ENCODE data around the gene ZSWIM8. TPM values are rescaled to one million over a fixed set of nuclear protein-coding genes. Genes with fewer than 3 reads are reported as not detected.

ZSWIM8 gene
- total and polyA plus RNA-seq, 2 donors (not counting 1 experiment from before 2014, with no cell fraction given), result 110 to 147 TPM

DNA sequence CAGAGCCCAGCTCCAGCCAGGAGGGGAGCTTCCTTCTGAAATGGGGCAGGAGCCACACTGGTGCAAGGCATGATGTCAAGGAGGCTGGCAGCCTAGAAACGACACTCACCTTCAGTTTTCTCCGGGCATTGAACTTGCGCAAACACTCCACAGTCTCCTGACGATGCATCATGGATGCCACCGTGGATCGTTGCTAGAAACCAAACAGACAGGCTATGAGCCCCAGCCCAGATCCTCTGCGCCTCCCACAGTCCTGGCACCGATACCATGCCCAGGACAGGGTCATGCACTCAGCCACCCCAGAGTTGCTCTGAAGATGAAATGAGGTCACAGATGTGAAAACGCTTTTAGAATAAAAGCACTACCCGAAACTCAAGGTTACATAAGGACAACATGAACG, 56.9 kb downstream of the ZSWIM8 start:
- no peaks in the 10 kb centered on the region for H3K4me1 Mint-ChIP-seq
- Histone ChIP-seq H3K4me1 (ENCODE audit: control insufficient read depth in 2 of 2, insufficient read depth in 2 of 2, low read length in 2 of 2) (no peaks in the 10 kb centered on the region), H3K27me3 (replicated peaks in 1 of 4; ENCODE audit: control extremely low read depth in 1 of 4, control insufficient read depth in 3 of 4, insufficient read depth in 4 of 4, low read length in 3 of 4) (no peaks in the 10 kb centered on the region), H2AFZ (ENCODE audit: insufficient read depth, low read depth, low read length, poor library complexity, severe bottlenecking) (no peak overlapping the region), H3K4me3 (ENCODE audit: control extremely low read depth in 1 of 5, extremely low read depth in 1 of 5, insufficient read depth in 1 of 5, low read depth in 2 of 5, low read length in 4 of 5) (no peak overlapping the region), H3K4me2 (replicated peaks; ENCODE audit: low read depth, low read length, poor library complexity, severe bottlenecking) (no peak overlapping the region), H3K36me3 (replicated peaks in 1 of 2; ENCODE audit: control extremely low read depth in 1 of 2, control insufficient read depth in 1 of 2, extremely low read depth in 1 of 2, insufficient read depth in 2 of 2, low read length in 1 of 2) (peaks cover 10 to 55% of the 10 kb centered on the region in 2 experiments), H3K9ac (ENCODE audit: low read length) (no peak overlapping the region), H4K20me1 (ENCODE audit: control insufficient read depth, insufficient read depth, low read length, poor library complexity, severe bottlenecking) (no peaks in the 10 kb centered on the region), H3K9me3 (ENCODE audit: control extremely low read depth in 1 of 3, control insufficient read depth in 2 of 3, insufficient read depth in 1 of 3, low read length in 2 of 3) (no peaks in the 10 kb centered on the region), H3K27ac (ENCODE audit: low read length in 2 of 2) (no peak overlapping the region), H3K79me2 (ENCODE audit: control insufficient read depth, insufficient read depth, low read length) (no peaks in the 10 kb centered on the region)
- POLR2A ChIA-PET, result no interaction called here
- H3K27ac Mint-ChIP-seq, result no peak overlapping the region
- intact Hi-C loops (cut with micrococcal nuclease), result no loop called here
- TF ChIP-seq, protein P1, sequence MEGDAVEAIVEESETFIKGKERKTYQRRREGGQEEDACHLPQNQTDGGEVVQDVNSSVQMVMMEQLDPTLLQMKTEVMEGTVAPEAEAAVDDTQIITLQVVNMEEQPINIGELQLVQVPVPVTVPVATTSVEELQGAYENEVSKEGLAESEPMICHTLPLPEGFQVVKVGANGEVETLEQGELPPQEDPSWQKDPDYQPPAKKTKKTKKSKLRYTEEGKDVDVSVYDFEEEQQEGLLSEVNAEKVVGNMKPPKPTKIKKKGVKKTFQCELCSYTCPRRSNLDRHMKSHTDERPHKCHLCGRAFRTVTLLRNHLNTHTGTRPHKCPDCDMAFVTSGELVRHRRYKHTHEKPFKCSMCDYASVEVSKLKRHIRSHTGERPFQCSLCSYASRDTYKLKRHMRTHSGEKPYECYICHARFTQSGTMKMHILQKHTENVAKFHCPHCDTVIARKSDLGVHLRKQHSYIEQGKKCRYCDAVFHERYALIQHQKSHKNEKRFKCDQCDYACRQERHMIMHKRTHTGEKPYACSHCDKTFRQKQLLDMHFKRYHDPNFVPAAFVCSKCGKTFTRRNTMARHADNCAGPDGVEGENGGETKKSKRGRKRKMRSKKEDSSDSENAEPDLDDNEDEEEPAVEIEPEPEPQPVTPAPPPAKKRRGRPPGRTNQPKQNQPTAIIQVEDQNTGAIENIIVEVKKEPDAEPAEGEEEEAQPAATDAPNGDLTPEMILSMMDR (IDR thresholded peaks at IDR 0.05), result no peak
- TF ChIP-seq EZH2 (IDR thresholded peaks at IDR 0.05; ENCODE audit: borderline replicate concordance, insufficient read depth, low read depth, low read length, poor library complexity, severe bottlenecking), result no peak
- H3K4me3 Mint-ChIP-seq, result no peak overlapping the region
- no peaks in the 10 kb centered on the region for H3K27me3 Mint-ChIP-seq
- DNase-seq, result no peak
- ATAC-seq (ENCODE audit: low read depth), result no peak
- CTCF ChIA-PET, result interaction anchor here (19.4 kb wide), 1 partner anchor 39 kb away, joined by 498 read pairs; the partner anchor contains the start of gene CAMK2G
- no peaks in the 10 kb centered on the region for H3K9me3 Mint-ChIP-seq (ENCODE audit: insufficient read depth)
- WGBS (ENCODE audit: insufficient coverage), result 97% methylated on average over 11 of the region's 11 CpGs

DNA sequence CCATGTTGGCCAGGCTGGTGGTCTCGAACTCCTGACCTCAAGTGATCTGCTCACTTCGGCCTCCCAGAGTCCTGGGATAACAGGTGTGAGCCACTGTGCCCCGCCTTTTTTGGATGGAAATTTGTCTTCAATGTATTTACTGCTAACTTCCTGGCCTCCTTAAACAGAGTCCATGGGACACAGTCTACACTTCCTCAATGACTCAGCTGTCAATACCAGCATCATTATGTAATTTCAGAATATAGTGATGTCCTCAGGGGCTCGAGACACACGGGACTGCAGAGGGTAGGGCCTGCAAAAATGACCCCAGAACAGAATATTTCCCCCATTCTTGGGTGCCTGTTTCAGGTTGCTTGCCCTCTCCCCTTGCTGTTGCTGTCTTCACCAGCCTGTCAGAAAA, 57.9 kb downstream of the ZSWIM8 start:
- Mint-ChIP-seq H3K4me1 (no peaks in the 10 kb centered on the region), H3K27ac (no peak overlapping the region), H3K4me3 (no peak overlapping the region), H3K9me3 (ENCODE audit: insufficient read depth) (no peaks in the 10 kb centered on the region), H3K27me3 (no peaks in the 10 kb centered on the region)
- POLR2A ChIA-PET, result no interaction called here
- H3K79me2 ChIP-seq (ENCODE audit: control insufficient read depth, insufficient read depth, low read length), result peaks cover 3% of the 10 kb centered on the region
- no peaks in the 10 kb centered on the region for H3K4me1 ChIP-seq (ENCODE audit: control insufficient read depth in 2 of 2, insufficient read depth in 2 of 2, low read length in 2 of 2)
- CTCF ChIA-PET, result interaction anchor here (0.7 to 19.4 kb wide), 2 partner anchors 16 to 38 kb away, joined by 3 to 498 read pairs; partner anchors contain the start of gene CAMK2G
- no peaks in the 10 kb centered on the region for H4K20me1 ChIP-seq (ENCODE audit: control insufficient read depth, insufficient read depth, low read length, poor library complexity, severe bottlenecking)
- H3K9me3 ChIP-seq (ENCODE audit: control extremely low read depth in 1 of 3, control insufficient read depth in 2 of 3, insufficient read depth in 1 of 3, low read length in 2 of 3), result no peaks in the 10 kb centered on the region
- DNase-seq, result no peak
- H3K27ac ChIP-seq (ENCODE audit: low read length in 2 of 2), result no peak overlapping the region
- intact Hi-C loops (cut with micrococcal nuclease), result no loop called here
- no peak overlapping the region for H2AFZ ChIP-seq (ENCODE audit: insufficient read depth, low read depth, low read length, poor library complexity, severe bottlenecking)
- H3K4me3 ChIP-seq (ENCODE audit: control extremely low read depth in 1 of 5, extremely low read depth in 1 of 5, insufficient read depth in 1 of 5, low read depth in 2 of 5, low read length in 4 of 5), result no peak overlapping the region
- peaks cover 10 to 55% of the 10 kb centered on the region in 2 experiments for H3K36me3 ChIP-seq (replicated peaks in 1 of 2; ENCODE audit: control extremely low read depth in 1 of 2, control insufficient read depth in 1 of 2, extremely low read depth in 1 of 2, insufficient read depth in 2 of 2, low read length in 1 of 2)
- no peaks in the 10 kb centered on the region for H3K27me3 ChIP-seq (replicated peaks in 1 of 4; ENCODE audit: control extremely low read depth in 1 of 4, control insufficient read depth in 3 of 4, insufficient read depth in 4 of 4, low read length in 3 of 4)
- no CpG with 5 or more reads among the region's 5 CpGs for WGBS (ENCODE audit: insufficient coverage)
- TF ChIP-seq, protein P1 (IDR thresholded peaks at IDR 0.05), result no peak
- TF ChIP-seq EZH2 (IDR thresholded peaks at IDR 0.05; ENCODE audit: borderline replicate concordance, insufficient read depth, low read depth, low read length, poor library complexity, severe bottlenecking), result no peak
- H3K9ac ChIP-seq (ENCODE audit: low read length), result no peak overlapping the region
- no peak overlapping the region for H3K4me2 ChIP-seq (replicated peaks; ENCODE audit: low read depth, low read length, poor library complexity, severe bottlenecking)
- ATAC-seq (ENCODE audit: low read depth), result no peak

All from B cell (primary cell).